ENCODE measurements around the gene SCT.

DNA sequence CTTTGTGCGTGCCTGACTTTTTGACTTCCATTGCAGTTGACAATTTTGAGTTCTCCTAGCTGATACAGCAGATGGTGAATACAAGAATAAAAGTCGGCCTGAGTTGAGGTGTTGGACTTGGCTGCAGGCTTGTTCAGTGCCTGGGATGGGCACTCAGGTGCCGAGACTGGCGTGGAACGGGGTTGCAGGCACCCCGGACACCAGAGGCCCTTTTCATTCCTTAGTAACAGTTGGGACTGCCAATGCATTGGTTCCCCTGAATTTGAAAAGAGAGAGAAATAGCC, 49.4 kb downstream of the SCT start:
- TF ChIP-seq CTCF (IDR thresholded peaks at IDR 0.05) = no peak
- TF ChIP-seq POLR2AphosphoS5 (IDR thresholded peaks at IDR 0.05; ENCODE audit: low read depth, low read length) = no peak; the same call in 1 of the 2 replicates
- no peak for TF ChIP-seq REST (IDR thresholded peaks at IDR 0.05; ENCODE audit: insufficient read depth in 1 of 2, low read depth in 2 of 2, low read length in 1 of 2)

Data from Panc1 (cell line).